Suppressor macrophage treated with lipopolysaccharide for 1 hour (primary cell): ENCODE data around the gene MYO16.

Experiments
- DNase-seq, 3 donors: peaks; one replicate each; pipeline ENCODE4 v3.0.0-alpha.2; 2020 to 2022

The MYO16 gene

DNA sequence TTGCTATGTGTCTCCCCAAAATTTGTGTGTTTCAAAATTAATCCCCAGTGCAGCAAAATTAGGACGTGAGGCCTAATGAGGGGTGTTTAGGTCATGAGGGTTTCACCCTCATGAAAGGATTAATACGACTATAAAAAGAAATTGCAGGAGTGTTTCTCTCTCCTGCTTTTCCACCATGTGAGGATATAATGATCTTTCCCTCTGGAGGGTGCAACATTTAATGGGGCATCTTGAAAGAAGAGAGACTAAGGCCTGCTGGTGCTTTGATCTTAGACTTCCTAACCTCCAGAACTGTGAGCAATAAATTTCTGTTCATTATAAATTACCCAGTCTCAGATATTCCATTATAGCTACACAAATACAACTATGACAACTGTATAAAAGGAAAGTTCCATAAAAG, 183.2 kb downstream of the MYO16 start:
- no peak for DNase-seq

DNA sequence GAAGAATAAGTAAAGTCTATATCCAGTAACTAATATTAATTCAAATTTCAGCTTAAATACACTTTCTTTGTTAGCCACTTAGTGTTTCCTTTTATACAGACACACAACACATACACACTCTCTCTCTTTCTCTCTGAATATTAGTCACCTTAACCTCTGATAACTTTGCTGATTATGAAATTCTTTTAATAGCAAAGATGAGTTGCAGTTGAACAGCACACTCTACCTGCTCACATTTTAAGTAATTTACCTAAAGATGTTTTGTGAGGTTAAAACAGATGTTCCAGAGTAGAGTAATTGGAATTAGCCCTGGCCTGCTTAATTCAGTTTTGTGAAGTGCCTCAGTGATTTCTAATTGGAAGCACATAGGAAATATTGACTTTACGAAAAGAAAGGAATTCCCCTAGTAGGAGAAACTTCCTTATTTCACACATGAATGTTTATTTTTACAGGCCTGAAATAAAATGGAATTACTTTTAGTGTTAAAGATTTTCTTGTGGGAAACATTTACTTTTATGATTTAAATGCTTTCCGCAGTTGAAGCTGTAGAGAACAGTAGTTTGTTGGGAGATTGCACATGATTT, 184.3 kb downstream of the MYO16 start:
- DNase-seq = no peak

DNA sequence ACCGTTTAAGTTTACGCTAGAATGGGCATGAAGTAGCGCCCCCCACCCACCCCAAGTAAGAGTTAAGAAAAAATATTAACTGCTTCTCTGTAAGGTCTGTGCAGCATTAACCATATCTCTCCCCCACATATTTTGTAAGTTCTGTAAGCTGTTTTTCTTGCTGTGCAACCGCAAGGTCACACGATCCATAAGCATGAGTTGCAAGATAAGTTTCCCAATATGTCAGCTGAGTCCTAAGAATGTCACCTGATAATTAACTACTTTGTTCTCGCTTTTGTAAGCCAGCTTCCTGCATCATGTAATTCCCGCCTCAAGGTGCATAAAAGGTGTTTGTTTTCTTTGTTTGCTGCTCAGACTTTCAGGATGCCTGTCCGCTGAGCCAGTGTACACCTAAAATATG, 187.0 kb downstream of the MYO16 start:
- no peak for DNase-seq

DNA sequence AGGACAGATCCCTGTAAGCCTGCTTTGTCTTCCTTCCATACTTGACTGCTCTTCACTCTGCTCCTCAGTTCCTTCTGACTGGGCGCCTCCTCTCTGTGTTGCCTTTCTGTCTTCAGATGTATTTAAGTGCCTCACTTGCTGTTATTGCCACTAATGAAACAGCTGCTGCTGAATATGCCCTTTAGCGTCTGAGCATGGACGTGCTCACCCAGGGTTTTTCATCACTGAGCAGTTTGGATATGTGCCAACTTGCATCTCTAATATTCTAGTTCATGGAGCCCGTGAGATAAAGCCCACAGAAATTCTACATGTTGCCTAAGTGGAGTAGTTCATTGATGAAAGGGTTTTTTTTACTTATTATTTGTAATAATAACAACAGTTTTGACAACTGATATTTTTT, 198.2 kb downstream of the MYO16 start:
- no peak for DNase-seq

DNA sequence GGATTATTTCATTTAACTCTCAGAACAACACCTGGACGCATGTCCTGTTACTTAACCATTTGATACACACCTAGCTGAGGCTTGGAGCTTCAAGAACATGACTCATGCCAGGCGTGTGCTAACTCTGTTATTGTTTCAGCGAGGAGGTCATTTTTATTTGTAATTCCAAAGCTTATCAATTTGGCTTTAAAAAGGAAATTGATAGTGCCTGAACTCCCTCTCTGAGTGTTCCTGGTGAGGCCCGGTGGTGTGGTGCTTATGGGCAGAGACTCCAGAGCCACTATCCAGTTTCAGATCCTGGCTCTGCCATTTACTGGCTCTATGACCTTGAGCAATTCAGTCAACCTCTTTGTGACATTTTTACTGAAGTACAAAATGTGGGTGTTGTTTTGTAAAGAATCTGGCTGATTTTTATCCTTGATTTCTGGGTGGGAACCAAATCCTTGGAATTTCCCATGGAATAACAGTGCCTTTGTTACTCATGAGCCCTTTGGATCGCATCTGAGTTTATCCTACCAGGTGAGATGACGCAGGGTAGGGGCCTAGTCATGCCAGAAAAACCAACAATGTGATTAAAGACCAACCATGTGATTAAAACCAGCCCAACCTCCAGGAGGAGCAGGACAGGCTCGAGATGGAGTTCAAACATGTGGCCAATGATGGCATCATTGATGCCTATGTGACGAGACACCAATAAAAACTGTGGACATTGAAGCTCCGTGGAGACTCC, 198.8 kb downstream of the MYO16 start:
- no peak for DNase-seq

DNA sequence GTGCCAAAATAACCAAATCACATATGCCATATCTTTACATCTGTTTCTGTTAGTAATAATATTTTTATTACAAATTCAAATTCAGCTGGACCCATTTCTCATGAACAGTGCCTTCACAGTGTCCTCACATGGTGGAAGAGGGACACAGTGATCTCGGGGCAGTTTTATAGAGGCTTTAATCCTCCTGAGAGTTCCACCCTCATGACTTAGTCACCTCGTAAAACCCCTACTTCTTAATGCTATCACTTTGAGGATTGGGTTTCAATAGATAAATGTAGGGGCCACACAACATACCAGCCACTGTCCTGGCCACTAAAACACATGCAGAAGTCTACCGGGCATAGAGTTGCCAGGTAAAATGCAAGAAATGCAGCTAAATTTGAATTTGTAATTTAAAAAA, 201.5 kb downstream of the MYO16 start:
- DNase-seq = no peak

DNA sequence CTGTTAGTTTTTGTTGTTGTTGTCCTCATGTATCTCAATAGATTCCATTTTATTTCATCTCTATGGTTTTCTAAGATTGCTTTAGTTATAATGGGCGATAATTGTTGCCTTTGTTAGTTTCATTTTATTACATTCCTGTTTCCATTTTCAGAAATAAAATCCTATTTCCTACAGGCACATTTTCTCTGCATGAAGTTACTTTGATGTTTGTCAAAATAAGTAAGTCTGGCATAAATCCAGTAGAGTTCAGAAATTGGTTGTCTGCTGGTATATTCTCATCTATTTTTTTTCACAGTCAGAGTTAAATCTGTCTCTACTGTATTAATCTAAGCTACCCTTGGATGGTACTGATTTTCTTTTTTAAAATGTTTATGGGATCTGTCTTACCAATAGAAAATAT, 204.1 kb downstream of the MYO16 start:
- DNase-seq = no peak

DNA sequence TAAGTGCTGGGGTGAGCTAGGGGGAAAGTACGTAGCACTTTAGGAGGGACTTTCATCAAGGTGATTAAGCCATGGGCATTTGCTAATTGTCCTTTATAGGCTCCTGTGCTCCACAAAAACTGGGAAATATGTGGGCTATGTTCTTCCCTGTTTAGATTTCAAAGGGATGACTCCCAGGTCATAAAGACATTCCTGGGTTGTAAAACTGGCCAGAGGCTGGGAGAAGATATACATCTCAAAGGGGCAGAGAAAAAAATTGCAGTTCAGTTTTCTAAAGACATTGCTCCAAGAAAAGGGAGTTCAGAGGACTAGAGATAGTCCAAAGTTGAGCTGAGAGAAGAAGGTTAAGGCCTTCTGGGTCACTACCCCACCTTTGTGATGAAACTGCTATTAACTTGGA, 204.8 kb downstream of the MYO16 start:
- no peak for DNase-seq

DNA sequence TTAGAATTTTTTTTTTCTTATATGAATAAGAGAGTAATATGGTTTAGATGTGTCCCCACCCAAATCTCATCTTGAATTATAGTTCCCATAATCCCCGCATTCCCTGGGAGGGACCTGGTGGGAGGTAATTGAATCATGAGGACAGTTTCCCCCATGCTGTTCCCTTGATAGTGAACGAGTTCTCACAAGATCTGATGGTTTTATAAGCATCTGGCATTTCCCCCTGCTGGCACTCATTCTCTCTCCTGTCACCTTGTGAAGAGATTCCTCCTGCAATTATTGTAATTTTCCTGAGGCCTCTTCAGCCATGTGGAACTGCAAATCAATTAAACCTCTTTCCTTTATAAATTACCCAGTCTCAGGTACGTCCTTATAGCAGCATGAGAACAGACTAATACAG, 205.7 kb downstream of the MYO16 start:
- DNase-seq = no peak

DNA sequence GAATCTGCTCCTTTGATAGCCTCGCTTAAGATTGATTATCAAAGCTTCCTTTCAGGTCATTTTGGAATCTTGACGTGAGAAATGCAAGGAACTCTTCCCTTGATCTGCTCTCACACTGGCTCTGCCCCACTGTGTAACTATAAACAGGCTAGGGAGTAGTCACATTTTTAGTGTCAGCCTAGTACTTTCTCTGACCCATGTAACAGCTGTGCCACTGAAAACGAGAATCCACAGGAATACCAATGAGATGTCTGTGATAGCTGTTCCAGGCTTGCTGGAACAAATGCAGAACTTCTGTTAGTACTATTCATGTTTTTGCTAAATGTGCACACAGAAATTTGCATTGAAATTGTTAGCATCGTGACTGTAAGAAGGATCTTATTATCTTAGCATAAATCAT, 221.3 kb downstream of the MYO16 start:
- DNase-seq = no peak

DNA sequence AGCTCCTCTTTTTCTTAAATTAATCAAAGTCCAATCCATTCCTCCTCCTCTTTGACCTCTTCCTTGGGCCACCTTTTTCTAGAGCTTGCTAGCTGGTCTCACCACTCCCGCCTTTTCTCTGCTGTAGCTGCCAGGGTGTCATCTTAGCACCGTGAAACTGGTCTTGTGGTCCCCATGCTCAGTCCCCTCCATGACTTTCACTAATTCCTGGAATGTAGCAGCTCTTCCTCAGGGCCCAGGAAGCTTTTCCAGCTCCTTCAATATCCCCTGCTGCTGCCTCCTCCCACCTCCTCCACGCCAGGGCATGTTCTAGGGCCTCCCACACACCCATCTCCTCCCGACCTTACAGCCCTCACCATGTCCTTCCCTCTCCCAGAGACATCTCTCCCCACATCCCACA, 222.2 kb downstream of the MYO16 start:
- no peak for DNase-seq

DNA sequence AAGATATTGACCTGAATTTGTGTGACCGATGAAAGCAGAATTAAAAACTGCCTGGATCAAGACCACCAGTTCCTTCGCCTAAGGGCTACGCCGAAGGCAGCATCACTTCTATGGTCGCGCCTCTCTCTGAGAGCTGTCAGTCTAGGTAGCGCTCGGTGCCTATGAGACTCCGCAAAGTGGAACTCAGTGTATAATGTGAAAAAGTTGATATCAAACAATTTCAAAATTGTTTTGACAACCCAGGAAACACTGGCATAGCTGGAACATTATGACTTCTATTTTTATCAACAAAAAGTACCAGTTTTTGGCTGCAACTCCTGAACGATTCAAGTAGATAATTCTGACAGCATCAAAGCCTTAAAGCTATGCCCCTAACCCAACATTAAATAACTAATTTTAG, 223.6 kb downstream of the MYO16 start:
- no peak for DNase-seq

DNA sequence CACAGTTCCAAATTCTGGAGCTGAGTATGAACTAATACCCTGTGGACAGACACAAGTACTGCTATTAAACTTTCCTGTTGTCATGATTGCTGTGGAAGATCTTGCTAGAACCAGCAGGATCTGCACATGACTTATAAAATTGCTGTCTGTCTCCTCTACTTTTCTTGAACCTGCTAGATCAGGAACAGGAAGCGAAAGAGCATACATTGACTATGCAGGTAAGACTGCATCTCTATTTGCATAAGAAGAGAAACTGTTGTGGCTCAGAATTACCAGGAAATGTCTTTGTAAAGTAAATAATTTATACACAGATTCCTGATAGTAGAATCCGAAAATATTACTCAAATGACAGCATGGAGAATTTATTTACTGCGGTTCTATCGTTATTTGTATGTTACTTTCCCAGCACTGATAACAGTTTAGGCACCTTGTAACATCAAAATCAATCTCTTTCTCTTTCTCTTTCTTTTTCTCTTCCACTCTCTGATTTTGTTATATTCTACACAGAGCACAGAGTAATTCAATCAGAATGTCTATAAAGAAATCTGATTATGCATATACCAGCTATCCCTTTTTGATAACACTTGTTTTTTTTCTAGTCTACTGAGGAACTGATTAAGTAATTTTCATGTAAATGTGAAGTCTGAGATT, 226.5 kb downstream of the MYO16 start:
- no peak for DNase-seq

DNA sequence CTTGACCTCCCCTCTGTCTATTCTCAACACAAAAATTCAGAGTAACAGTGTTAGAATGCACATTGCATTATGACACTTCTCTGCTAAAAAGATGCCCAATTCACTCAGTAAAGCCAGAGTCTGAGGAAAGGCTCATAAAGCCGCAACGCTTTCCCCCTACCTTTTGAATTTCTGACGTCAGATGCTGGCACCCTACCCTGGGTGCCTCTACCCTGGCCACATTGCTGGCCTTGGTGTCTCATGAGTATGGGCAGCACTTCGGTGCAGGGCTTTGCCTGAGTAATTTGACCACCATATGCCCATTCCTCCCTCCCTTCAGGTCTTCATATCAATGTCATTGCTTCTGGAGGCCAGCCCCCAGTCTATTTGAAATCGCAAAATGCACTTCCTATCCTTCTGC, 229.3 kb downstream of the MYO16 start:
- DNase-seq = no peak

DNA sequence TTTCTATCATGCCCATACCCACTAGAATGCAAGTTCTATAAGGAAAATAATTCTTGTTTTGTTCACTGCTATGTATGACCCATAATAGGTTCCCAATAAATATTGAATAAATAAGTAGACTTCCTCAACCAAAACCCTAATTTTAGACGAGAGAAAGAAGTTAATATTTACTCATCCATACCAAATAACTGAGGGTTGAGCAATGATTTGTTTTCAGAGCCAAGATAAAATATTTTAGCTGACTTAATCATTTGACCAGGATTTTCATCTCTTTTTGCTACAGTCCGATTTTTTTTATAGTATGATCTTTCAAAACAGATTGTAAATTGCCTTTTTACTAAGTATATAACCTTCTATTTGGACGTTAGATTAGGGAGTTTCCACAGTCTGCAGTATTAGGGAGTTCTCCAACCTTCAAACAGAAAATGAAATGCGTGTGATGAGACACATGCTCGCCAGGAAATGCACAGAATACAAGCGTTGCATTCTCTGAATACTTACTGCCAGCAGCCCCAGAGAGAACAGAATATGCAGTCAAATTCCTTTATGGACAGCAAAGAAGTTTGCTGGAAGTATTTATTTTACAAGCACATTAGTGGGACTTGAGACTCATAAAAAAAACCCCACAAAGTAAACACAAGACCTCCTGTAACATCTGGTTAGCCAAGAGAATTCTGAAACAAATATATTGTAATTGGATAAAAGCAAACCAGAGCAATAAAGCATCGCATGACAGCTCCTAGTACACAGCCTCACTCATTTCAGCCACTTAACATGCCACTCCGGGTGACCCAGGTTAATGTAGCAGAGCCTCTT, 230.0 kb downstream of the MYO16 start:
- DNase-seq = no peak

DNA sequence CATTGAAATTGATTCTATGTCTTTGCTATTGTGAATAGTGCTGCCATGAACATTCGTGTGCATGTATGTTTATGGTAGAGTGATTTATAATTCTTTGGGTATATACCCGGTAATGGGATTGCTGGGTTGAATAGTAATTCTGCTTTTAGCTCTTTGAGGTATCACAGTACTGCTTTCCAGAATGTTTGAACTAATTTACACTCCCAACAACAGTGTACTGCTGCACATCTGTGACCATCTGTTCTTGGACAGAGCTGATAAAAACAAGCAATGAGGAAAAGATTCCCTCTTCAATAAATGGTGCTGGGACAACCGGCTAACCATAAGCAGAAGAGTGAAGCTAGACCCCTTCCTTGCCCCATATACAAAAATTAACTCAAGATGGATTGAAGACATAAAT, 231.0 kb downstream of the MYO16 start:
- no peak for DNase-seq

DNA sequence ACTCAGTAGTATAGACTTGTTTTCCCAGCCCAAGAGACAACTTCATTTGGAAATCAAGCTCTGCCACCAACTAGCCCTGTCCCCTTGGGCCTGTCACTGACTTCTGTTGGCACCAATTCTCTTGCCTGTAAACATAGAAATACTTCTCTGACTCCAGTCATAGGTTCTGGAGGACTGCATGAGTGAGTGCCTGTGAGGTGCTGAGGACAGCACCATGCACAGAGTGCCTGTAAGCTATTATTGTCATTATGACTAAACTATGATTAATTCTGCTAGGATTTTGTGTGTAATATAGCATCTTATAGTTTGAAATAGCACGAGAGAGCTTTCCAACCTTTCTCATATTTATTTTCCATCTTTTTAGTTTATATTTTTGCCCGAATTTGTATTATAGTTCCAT, 247.9 kb downstream of the MYO16 start:
- DNase-seq = no peak

DNA sequence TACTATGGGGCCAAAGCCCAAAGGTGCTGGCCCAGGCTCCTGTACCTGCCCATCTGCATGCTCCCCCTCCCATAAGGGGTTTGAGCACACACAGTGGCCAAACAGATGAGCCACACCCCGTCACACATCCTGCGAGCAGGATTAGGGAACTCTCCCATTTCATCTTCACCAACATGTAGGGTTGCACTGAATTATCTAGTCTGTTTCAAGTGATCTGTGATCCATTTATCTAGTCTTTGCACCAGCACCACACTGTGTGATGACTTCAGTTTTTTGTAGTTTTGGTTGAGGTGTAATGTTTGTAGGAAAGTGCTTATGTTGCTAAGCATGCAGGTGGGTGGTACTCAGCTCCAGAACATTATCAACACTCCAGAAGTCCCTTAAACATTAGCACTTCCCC, 249.3 kb downstream of the MYO16 start:
- no peak for DNase-seq

DNA sequence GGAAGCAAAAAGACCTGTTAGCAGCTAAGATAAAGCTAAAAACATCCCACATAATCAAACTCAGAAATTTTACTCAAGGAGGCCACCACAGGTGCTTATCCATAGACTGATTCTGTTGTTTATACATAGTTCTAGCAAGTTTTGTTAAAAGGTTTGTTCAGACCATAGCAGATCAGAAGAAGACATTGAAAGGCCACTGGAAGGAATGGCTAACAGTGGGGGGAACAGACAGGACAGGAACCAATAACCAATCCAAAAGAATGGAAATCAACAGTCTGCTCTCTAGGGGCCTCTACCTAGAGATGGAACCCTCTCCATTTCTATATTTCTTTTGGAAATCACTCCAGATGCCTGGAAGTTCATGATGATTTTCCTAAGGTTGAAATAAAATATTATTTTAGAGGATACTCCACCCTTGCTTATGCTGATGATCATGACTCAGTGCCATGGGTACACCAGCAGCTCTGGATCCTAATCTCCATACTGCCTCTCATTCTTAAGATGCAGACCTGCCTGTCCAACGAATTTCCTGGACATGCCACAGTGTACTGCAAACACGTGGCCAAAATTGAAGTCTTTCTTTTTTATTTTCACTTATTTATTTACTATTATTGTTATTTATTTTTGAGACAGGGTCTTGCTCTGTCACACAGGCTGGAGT, 260.0 kb downstream of the MYO16 start:
- DNase-seq = no peak

DNA sequence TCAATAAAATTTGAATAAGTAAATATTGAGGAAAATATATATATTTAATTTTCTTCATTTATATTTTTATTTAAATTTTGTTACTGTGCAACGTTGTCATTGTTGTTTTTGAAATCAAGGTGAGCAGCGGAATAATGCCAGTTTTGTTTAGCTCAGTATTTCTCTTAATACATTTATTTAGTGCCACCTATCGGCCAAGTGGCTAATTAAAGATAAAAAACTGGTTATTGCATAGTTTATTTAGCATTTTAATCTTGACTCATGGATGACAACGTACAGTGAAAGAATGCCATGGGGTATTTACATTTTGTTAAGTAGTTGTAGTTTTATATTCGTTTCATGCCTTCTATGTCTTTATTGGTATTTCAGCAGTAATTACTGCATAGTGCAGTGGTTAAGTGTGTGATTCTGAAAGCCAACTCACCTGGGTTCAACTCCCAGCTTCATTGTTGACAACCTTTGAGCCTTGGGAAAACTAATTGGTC, 265.9 kb downstream of the MYO16 start:
- DNase-seq = peak; percentile 46 to 79 (median 74)

DNA sequence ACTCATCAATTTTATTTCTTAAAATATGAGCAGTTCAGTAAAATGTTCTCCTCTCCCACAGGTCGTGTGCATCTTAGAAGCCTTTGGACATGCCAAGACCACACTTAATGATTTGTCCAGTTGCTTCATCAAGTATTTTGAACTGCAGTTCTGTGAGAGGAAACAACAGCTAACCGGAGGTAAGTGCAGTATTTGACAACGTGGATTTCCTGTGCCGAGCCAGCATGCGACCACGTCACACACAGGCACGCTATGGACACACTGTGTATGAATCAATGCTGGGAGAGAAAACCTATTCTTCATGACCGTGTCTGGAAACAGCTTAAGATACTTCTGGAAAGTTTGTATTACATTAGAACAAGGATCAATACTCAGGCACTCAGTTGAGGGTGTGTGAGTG, 268.5 kb downstream of the MYO16 start:
- peak; percentile 19 to 51 (median 50) for DNase-seq

DNA sequence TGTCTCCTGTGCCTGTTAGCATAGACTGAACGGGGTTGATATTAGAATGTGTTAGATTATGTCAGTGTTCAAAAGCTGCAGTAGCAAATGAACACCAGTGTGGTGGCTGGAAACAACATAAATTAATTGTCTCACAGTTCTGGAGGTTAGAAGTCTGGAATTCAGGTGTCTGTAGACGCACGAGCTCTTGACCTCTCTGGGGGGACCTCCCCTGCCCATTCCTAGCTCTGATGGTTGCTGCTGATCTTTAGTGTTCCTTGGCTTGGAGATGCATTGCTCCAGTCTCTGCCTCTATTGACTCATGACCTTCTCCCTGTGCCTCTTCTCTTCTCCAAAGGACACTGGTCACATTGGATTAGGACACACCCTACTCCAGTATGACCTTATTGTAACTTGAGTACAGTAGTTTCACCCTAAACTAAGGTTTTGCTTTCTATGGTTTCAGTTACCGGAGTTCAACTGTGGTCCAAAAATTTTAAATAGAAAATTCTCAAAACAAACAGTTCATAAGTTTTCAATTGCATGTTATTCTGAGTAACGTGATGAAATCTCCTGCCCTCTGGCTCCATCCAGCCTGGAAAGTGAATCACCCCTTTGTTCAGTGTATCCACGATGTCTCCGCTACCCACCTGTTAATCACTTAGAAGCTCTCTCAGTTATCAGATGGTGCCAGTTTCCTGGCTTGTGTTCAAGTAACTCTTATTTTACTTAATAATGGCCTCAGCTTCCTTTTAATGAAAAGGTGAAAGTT, 273.2 kb downstream of the MYO16 start:
- DNase-seq = no peak
